ENCODE measurements around the gene BID.
"Not testable (repeated sequence)": the region's sequence is repeated elsewhere in the genome, so short reads cannot be mapped to it uniquely, and the experiment has no call there.

BID gene

GRCh38 chr22:17706947-17707346 is 67.3 kb downstream of the BID start:
- in situ Hi-C loops (cut with MboI; ENCODE audit: low sequenced_read_pairs): no loop called here

- in situ Hi-C loops (cut with MboI; ENCODE audit: low sequenced_read_pairs): no loop called here
These were observed 68.0 kb downstream of the BID start for GRCh38 chr22:17705951-17706900.

- in situ Hi-C loops (cut with MboI; ENCODE audit: low sequenced_read_pairs): no loop called here
These were observed 68.7 kb downstream of the BID start for GRCh38 chr22:17705546-17705945.

GRCh38 chr22:17703811-17704210 is 70.5 kb downstream of the BID start:
- in situ Hi-C loops (cut with MboI; ENCODE audit: low sequenced_read_pairs): no loop called here

DNA sequence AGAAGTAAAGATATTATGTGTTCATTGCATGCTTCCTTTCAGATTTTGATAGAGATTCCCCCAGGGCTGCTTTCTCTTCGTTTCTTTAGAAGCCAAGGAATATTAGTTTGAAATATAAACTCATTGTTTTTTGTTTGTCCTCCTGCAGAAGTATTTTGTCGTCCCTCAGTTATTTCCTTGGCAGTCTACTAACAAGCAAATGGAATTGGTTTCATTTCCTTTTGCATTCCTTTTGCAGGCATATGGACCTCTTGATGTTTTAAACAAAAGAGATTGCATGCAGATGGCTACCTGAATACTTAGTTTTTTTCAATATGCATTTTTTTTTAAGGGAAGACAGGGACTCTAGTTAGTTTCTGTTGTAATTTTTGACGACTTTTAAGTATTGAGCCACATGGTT is 73.5 kb downstream of the BID start:
- in situ Hi-C loops (cut with MboI; ENCODE audit: low sequenced_read_pairs): no loop called here

- in situ Hi-C loops (cut with MboI; ENCODE audit: low sequenced_read_pairs): no loop called here
These were observed 74.5 kb downstream of the BID start for GRCh38 chr22:17699696-17700340.

DNA sequence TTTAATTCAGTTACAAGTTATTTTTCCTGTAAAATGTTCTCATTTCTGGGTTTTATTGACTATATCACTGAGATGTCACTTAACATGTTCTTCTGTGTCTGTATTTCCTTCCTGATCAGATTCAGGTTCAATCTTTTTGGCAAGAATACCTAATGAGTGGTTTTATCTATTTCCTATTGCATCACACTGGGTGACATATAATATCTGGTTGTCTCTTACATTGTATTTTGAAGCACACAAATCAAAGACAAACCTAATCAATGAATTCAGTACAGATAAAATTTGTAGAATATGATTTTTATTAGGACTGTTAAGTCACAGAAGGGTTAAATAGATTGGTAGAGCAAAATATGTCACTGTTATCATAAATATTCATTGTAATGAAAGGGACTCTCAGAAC is 75.3 kb downstream of the BID start:
- in situ Hi-C loops (cut with MboI; ENCODE audit: low sequenced_read_pairs): no loop called here

DNA sequence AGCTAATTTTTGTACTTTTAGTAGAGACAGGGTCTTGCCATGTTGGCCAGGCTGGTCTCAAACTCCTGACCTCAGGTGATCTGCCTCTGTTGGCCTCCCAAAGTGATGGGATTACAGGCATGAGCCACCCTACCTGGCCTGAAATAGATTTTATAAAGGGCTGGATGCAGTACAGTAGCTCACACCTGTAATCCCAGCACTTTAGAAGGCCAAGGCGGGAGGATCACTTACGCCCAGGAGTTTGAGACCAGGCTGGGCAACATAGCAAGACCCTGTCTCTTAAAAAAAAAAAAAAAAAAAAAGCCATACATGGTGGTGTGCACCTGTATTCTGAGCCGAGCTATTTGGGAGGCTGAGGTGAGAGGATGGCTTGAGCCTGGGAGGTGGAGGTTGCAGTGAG is 76.0 kb downstream of the BID start:
- in situ Hi-C loops (cut with MboI; ENCODE audit: low sequenced_read_pairs): not testable (repeated sequence)

GRCh38 chr22:17697196-17697595 is 77.1 kb downstream of the BID start:
- in situ Hi-C loops (cut with MboI; ENCODE audit: low sequenced_read_pairs): not testable (repeated sequence)

GRCh38 chr22:17695986-17696385 is 78.3 kb downstream of the BID start:
- in situ Hi-C loops (cut with MboI; ENCODE audit: low sequenced_read_pairs): no loop called here

DNA sequence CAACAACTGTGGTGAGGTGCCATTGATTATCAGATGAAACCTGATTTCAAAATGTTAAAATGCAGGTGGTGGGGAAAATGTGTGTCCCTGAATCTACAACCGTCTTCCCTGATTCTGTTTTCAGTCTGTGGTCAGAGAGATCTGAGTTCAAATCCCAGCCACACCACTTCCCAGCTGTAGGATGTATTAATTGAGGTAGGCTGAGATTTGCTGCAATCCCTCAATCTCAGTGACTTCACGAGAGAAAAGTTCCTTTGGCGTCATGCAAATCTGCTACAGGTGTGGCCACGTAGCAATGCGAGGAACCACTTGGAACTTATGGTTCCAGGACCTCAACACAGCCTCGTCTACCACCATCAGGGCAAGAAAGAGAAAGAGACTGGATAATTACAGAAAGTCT is 79.5 kb downstream of the BID start:
- in situ Hi-C loops (cut with MboI; ENCODE audit: low sequenced_read_pairs): no loop called here

- in situ Hi-C loops (cut with MboI; ENCODE audit: low sequenced_read_pairs): no loop called here
These were observed 80.1 kb downstream of the BID start for GRCh38 chr22:17694193-17694592.

DNA sequence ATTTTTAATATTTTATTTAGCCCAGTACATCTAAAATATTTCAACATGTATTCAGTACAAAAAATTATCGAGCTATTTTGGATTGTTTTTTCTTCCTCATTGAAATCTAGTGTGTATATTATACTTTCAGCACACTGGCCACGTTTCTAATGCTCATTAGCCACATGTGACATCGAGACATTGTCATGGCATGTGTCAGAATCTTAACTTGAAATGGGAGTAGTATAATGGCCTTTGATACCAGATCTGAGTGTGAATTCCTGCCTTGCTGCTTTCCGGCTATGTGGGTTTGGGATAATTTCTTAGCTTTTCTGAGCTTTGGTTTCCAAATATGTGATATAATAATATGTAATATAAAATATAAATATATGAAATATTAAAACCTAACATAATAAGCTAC is 81.4 kb downstream of the BID start:
- in situ Hi-C loops (cut with MboI; ENCODE audit: low sequenced_read_pairs): no loop called here

- in situ Hi-C loops (cut with MboI; ENCODE audit: low sequenced_read_pairs): no loop called here
These were observed 90.0 kb downstream of the BID start for GRCh38 chr22:17684245-17684644.

Measured in HL-60/S4 treated with phorbol 12-myristate 13-acetate at 8.2 ng/mL for 4 days and 3 days (cell line).